Prostate gland (tissue), 2 donors: ENCODE results near the gene INMT.

Source experiments
- POLR2A ChIP-seq: fragments of 450-650 bp; IDR thresholded peaks from one replicate; pipeline ENCODE4 v1.6.1; 2016; ENCODE audit warnings: antibody characterized with exemption, mild to moderate bottlenecking
- POLR2AphosphoS5 ChIP-seq: sonication (generic); formaldehyde crosslinking; IDR thresholded peaks from one replicate; pipeline ENCODE4 v1.6.1; 2017; ENCODE audit warnings: antibody characterized with exemption
- TF ChIP-seq, protein P1 (sequence below), 4 experiments: fragments of 200-600 bp in 2 of 4; fragments of 450-650 bp in 2 of 4; sonication (generic) in 2 of 4; IDR thresholded peaks; 1 replicate in 3 of 4; 2 replicates in 1 of 4; pipeline ENCODE4 v1.5.1; 2016 to 2019; ENCODE audit warnings: antibody characterized with exemption in 4 of 4, mild to moderate bottlenecking in 2 of 4, moderate library complexity in 2 of 4

GRCh38 chr7:30745261-30745941 lies 6.5 kb upstream of the INMT start:
- TF ChIP-seq, protein P1, sequence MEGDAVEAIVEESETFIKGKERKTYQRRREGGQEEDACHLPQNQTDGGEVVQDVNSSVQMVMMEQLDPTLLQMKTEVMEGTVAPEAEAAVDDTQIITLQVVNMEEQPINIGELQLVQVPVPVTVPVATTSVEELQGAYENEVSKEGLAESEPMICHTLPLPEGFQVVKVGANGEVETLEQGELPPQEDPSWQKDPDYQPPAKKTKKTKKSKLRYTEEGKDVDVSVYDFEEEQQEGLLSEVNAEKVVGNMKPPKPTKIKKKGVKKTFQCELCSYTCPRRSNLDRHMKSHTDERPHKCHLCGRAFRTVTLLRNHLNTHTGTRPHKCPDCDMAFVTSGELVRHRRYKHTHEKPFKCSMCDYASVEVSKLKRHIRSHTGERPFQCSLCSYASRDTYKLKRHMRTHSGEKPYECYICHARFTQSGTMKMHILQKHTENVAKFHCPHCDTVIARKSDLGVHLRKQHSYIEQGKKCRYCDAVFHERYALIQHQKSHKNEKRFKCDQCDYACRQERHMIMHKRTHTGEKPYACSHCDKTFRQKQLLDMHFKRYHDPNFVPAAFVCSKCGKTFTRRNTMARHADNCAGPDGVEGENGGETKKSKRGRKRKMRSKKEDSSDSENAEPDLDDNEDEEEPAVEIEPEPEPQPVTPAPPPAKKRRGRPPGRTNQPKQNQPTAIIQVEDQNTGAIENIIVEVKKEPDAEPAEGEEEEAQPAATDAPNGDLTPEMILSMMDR (IDR thresholded peaks at IDR 0.05), result no peak
- TF ChIP-seq POLR2AphosphoS5, result no peak
- TF ChIP-seq POLR2A, result no peak
